ENCODE data around the gene KRTAP10-9. TPM values are rescaled to one million over a fixed set of nuclear protein-coding genes. Genes with fewer than 3 reads are reported as not detected.

Gene KRTAP10-9
- total RNA-seq, 2 experiments from 2014 or later = not detected

GRCh38 chr21:44585892-44586291, 41.0 kb upstream of the KRTAP10-9 start:
- Histone ChIP-seq H3K36me3 (ENCODE audit: insufficient read depth, low read length) (no peaks in the 10 kb centered on the region), H3K27ac (ENCODE audit: low read depth in 1 of 2, low read length in 2 of 2) (no peak overlapping the region), H3K4me1 (ENCODE audit: insufficient read depth, low read length) (peaks cover 3% of the 10 kb centered on the region), H3K4me3 (ENCODE audit: low read length) (no peak overlapping the region), H3K9me3 (ENCODE audit: control insufficient read depth in 1 of 2, insufficient read depth in 1 of 2, low read length in 2 of 2) (peaks cover 4 to 11% of the 10 kb centered on the region in 2 experiments), H3K27me3 (ENCODE audit: control insufficient read depth in 1 of 2, insufficient read depth in 2 of 2, low read length in 2 of 2) (peaks cover 0 to 15% of the 10 kb centered on the region in 2 experiments)
- ATAC-seq (ENCODE audit: poor library complexity) = no peak
- Mint-ChIP-seq H3K36me3 (ENCODE audit: low read depth) (no peaks in the 10 kb centered on the region), H3K27me3 (peaks cover 58% of the 10 kb centered on the region), H3K9me3 (peaks cover 2% of the 10 kb centered on the region), H3K4me3 (no peak overlapping the region), H3K27ac (no peak overlapping the region), H3K4me1 (ENCODE audit: low read depth) (peaks cover 24% of the 10 kb centered on the region)
- no peak for TF ChIP-seq CTCF (IDR thresholded peaks at IDR 0.05)
- ChIA-PET CTCF (no interaction called here), POLR2A (no interaction called here)
- intact Hi-C loops (cut with DNase I, micrococcal nuclease) = no loop called here
- DNase-seq = no peak

GRCh38 chr21:44589094-44589493, 37.8 kb upstream of the KRTAP10-9 start:
- Histone ChIP-seq H3K9me3 (ENCODE audit: control insufficient read depth in 1 of 2, insufficient read depth in 1 of 2, low read length in 2 of 2) (peaks cover 0 to 3% of the 10 kb centered on the region in 2 experiments), H3K36me3 (ENCODE audit: insufficient read depth, low read length) (no peaks in the 10 kb centered on the region), H3K4me3 (ENCODE audit: low read length) (no peak overlapping the region), H3K4me1 (ENCODE audit: insufficient read depth, low read length) (no peaks in the 10 kb centered on the region), H3K27me3 (ENCODE audit: control insufficient read depth in 1 of 2, insufficient read depth in 2 of 2, low read length in 2 of 2) (peaks cover 0 to 15% of the 10 kb centered on the region in 2 experiments), H3K27ac (ENCODE audit: low read depth in 1 of 2, low read length in 2 of 2) (no peak overlapping the region)
- no peak overlapping the region for H3K4me3 Mint-ChIP-seq
- peaks cover 46% of the 10 kb centered on the region for H3K27me3 Mint-ChIP-seq
- intact Hi-C loops (cut with DNase I, micrococcal nuclease) = no loop called here
- H3K27ac Mint-ChIP-seq = no peak overlapping the region
- CTCF ChIA-PET = no interaction called here
- TF ChIP-seq CTCF (IDR thresholded peaks at IDR 0.05) = no peak
- peaks cover 6% of the 10 kb centered on the region for H3K4me1 Mint-ChIP-seq (ENCODE audit: low read depth)
- H3K36me3 Mint-ChIP-seq (ENCODE audit: low read depth) = no peaks in the 10 kb centered on the region
- DNase-seq = no peak
- no peak for ATAC-seq (ENCODE audit: poor library complexity)
- POLR2A ChIA-PET = no interaction called here
- no peaks in the 10 kb centered on the region for H3K9me3 Mint-ChIP-seq

GRCh38 chr21:44589586-44590305, 37.1 kb upstream of the KRTAP10-9 start:
- H3K4me1 ChIP-seq (ENCODE audit: insufficient read depth, low read length) = no peaks in the 10 kb centered on the region
- Mint-ChIP-seq H3K9me3 (no peaks in the 10 kb centered on the region), H3K27ac (no peak overlapping the region), H3K4me1 (ENCODE audit: low read depth) (no peaks in the 10 kb centered on the region), H3K4me3 (no peak overlapping the region), H3K27me3 (peaks cover 41% of the 10 kb centered on the region), H3K36me3 (ENCODE audit: low read depth) (no peaks in the 10 kb centered on the region)
- H3K36me3 ChIP-seq (ENCODE audit: insufficient read depth, low read length) = no peaks in the 10 kb centered on the region
- intact Hi-C loops (cut with DNase I, micrococcal nuclease) = no loop called here
- H3K4me3 ChIP-seq (ENCODE audit: low read length) = no peak overlapping the region
- ChIA-PET POLR2A (no interaction called here), CTCF (no interaction called here)
- H3K27ac ChIP-seq (ENCODE audit: low read depth in 1 of 2, low read length in 2 of 2) = no peak overlapping the region
- ATAC-seq (ENCODE audit: poor library complexity) (no peak), DNase-seq (no peak)
- H3K27me3 ChIP-seq (ENCODE audit: control insufficient read depth in 1 of 2, insufficient read depth in 2 of 2, low read length in 2 of 2) = peaks cover 0 to 15% of the 10 kb centered on the region in 2 experiments
- H3K9me3 ChIP-seq (ENCODE audit: control insufficient read depth in 1 of 2, insufficient read depth in 1 of 2, low read length in 2 of 2) = peaks cover 0 to 3% of the 10 kb centered on the region in 2 experiments
- TF ChIP-seq CTCF (IDR thresholded peaks at IDR 0.05) = no peak
